Right lung (tissue), 5 donors: ENCODE results near the gene DMGDH. TPM values are rescaled to one million over a fixed set of nuclear protein-coding genes. Genes with fewer than 3 reads are reported as not detected.

ENCODE experiments used
- DNase-seq, 2 donors: peaks; one replicate each; pipeline ENCODE4 v3.0.0-alpha.2; 2013
- polyA plus RNA-seq, 5 donors: library from polyadenylated mRNA; unstranded; fragments of 120-200 nt; gene quantifications; one replicate each; pipeline versions ENCODE4 v1.2.1 to v1.2.3, GENCODE V29; 2013; ENCODE audit warnings: inconsistent platforms in 1 of 5, low replicate concordance in 1 of 5; ENCODE audit not compliant: insufficient read length in 5 of 5, insufficient read depth in 1 of 5

DMGDH gene
- polyA plus RNA-seq, 5 donors = 1.4 to 2.9 (median 1.9) TPM

GRCh38 chr5:78975035-78975434 lies 94.4 kb downstream of the DMGDH start:
- no peak for DNase-seq

GRCh38 chr5:78974601-78975000 lies 94.9 kb downstream of the DMGDH start:
- no peak for DNase-seq

- DNase-seq = no peak
Observed at GRCh38 chr5:78974011-78974410, 95.5 kb downstream of the DMGDH start.

- peak; percentile 69 to 74 for DNase-seq
Observed at GRCh38 chr5:78972654-78973428, 96.6 kb downstream of the DMGDH start.

- DNase-seq = no peak
Observed at GRCh38 chr5:78971998-78972397, 97.5 kb downstream of the DMGDH start.

- DNase-seq = no peak
Observed at GRCh38 chr5:78968781-78969180, 100.7 kb downstream of the DMGDH start.

- DNase-seq = peak; percentile 28 to 55
Observed at GRCh38 chr5:78964889-78965288, 104.6 kb downstream of the DMGDH start.

- DNase-seq = no peak
Observed at GRCh38 chr5:78961743-78962142, 107.7 kb downstream of the DMGDH start.

- DNase-seq = no peak
Observed at GRCh38 chr5:78959767-78960166, 109.7 kb downstream of the DMGDH start.

- DNase-seq = no peak
Observed at GRCh38 chr5:78958672-78959445, 110.6 kb downstream of the DMGDH start.

- DNase-seq = no peak
Observed at GRCh38 chr5:78956901-78957300, 112.6 kb downstream of the DMGDH start.

GRCh38 chr5:78953092-78953800 lies 116.2 kb downstream of the DMGDH start:
- DNase-seq = no peak

Other genes with a start within 250 kb of the DMGDH start
- gene ARSB, start 84.4 kb downstream of the DMGDH start, polyA plus RNA-seq = 10 to 100 TPM; 14.4 to 17.8 (median 15.6) TPM
- gene BHMT2, start 93 bp upstream of the DMGDH start, polyA plus RNA-seq = 1 to 10 TPM; 1.4 to 2.3 (median 1.9) TPM
- 1 to 10 TPM in 1 of 5 donors, under 1 TPM in 4; 0.26 to 1.3 (median 0.33) TPM for gene BHMT, start 42.1 kb upstream of the DMGDH start, polyA plus RNA-seq
- 10 to 100 TPM in 4 of 5 donors, 1 to 10 TPM in 1; 9.4 to 20.5 (median 18.8) TPM for gene JMY, start 166.5 kb upstream of the DMGDH start, polyA plus RNA-seq